ENCODE measurements around the gene KCND3.

Gene KCND3

DNA sequence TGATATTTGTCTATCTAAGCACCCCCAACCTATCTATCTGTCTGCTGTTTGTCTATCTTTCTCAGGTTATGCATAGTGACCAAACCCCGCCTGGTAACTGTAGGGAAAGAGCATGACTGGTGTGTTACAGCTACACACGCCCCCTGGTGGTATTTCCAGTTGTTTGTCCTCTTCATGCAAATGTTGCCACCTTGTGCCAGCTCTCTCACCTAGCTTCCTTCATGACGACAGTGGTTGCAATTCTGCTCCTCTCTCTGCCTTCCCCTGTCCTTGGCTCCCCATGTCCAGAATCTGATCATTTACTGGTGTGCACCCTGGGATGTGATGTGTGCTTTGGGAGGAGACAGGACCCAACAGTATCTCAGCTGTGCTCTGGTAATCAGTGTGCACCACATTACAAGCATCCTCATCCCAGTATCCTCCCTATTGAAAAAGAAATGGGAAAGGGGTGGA, 242.2 kb downstream of the KCND3 start (continued):
- TF ChIP-seq, protein P1, sequence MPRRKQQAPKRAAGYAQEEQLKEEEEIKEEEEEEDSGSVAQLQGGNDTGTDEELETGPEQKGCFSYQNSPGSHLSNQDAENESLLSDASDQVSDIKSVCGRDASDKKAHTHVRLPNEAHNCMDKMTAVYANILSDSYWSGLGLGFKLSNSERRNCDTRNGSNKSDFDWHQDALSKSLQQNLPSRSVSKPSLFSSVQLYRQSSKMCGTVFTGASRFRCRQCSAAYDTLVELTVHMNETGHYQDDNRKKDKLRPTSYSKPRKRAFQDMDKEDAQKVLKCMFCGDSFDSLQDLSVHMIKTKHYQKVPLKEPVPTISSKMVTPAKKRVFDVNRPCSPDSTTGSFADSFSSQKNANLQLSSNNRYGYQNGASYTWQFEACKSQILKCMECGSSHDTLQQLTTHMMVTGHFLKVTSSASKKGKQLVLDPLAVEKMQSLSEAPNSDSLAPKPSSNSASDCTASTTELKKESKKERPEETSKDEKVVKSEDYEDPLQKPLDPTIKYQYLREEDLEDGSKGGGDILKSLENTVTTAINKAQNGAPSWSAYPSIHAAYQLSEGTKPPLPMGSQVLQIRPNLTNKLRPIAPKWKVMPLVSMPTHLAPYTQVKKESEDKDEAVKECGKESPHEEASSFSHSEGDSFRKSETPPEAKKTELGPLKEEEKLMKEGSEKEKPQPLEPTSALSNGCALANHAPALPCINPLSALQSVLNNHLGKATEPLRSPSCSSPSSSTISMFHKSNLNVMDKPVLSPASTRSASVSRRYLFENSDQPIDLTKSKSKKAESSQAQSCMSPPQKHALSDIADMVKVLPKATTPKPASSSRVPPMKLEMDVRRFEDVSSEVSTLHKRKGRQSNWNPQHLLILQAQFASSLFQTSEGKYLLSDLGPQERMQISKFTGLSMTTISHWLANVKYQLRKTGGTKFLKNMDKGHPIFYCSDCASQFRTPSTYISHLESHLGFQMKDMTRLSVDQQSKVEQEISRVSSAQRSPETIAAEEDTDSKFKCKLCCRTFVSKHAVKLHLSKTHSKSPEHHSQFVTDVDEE (CRISPR knock-in tag; IDR thresholded peaks at IDR 0.05): no peak
- TF ChIP-seq ARNTL (CRISPR knock-in tag; IDR thresholded peaks at IDR 0.05; ENCODE audit: borderline replicate concordance, low read depth): no peak
- TF ChIP-seq TOX (CRISPR knock-in tag; IDR thresholded peaks at IDR 0.05; ENCODE audit: borderline replicate concordance): no peak
- no peak for TF ChIP-seq CSDC2 (CRISPR knock-in tag; IDR thresholded peaks at IDR 0.05)
- TF ChIP-seq GLIS3 (CRISPR knock-in tag; IDR thresholded peaks at IDR 0.05): no peak
- TF ChIP-seq, protein P2, sequence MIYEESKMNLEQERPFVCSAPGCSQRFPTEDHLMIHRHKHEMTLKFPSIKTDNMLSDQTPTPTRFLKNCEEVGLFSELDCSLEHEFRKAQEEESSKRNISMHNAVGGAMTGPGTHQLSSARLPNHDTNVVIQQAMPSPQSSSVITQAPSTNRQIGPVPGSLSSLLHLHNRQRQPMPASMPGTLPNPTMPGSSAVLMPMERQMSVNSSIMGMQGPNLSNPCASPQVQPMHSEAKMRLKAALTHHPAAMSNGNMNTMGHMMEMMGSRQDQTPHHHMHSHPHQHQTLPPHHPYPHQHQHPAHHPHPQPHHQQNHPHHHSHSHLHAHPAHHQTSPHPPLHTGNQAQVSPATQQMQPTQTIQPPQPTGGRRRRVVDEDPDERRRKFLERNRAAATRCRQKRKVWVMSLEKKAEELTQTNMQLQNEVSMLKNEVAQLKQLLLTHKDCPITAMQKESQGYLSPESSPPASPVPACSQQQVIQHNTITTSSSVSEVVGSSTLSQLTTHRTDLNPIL (CRISPR knock-in tag; IDR thresholded peaks at IDR 0.05; ENCODE audit: low read depth): no peak
- TF ChIP-seq ZFP3 (CRISPR knock-in tag; IDR thresholded peaks at IDR 0.05): no peak
- TF ChIP-seq ZNF70 (CRISPR knock-in tag; IDR thresholded peaks at IDR 0.05): no peak
- no peak for TF ChIP-seq SNAI2 (CRISPR knock-in tag; IDR thresholded peaks at IDR 0.05)

DNA sequence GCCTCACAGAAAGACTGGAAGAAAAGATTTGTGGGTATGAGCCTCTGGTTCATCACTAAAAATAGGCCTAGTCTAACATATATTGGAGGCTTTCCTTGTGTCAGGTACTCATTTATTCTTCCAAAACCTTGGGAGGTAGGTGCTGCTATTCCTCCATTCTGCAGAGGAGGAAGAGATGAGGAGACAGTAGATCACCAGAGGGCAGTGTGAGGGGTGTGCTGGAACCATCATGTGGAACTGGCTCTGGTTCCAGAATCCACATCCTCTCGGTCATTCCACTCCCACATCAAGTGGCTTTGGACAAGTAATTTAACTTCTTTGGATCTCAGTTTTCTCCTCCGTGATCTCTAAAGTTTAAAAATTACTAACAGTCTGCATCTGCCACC, 242.9 kb downstream of the KCND3 start:
- TF ChIP-seq, protein P1 (CRISPR knock-in tag; IDR thresholded peaks at IDR 0.05): no peak
- TF ChIP-seq CSDC2 (CRISPR knock-in tag; IDR thresholded peaks at IDR 0.05) (no peak), ZNF70 (CRISPR knock-in tag; IDR thresholded peaks at IDR 0.05) (no peak), PPARA (CRISPR knock-in tag; IDR thresholded peaks at IDR 0.05; ENCODE audit: borderline replicate concordance) (no peak), RARB (CRISPR knock-in tag; IDR thresholded peaks at IDR 0.05) (no peak)
- ATAC-seq: no peak

DNA sequence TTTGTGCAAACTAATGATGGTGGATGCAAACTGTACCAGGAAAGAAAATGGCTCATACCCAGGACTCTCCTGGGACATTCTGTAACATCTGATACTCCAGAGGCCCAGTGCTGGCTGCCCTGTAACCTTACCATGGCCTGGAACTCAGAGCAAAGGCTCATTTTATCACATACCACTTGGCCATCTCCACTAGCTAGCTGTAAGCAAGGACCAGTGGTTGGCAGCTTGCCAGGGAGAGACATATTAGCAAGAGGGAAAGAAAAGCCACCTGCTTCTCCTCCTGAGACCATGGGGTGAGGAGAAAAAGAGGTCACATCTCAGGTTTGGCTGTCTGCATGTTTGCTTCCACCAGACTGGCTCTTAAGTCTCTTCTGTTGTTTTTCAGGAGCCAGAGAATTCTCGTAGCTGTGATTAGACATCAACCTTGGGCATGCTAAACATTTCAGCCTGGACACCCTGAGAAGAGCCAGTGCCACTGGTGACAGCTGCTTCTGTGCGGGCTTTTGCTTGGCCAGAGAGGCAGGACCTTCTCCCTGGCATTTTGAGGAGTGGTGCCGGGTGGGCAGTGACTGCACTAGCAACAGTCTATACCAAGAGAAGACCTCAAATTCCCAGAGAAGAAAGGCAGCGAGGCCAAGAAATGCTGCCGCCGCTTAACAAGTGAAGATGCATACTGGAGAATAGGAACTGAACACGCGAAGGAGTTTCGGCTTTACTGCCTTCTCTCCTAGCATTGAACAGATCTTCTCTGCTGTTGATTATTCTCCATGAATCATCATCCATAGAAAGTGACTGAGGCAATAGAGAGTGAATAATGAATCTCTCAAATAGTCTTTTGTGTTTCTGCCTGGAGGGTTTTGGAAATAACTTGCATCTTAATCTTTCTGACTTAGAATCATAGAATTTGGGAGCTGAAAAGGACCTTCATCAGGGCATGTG, 243.5 kb downstream of the KCND3 start:
- TF ChIP-seq ISL1 (CRISPR knock-in tag; IDR thresholded peaks at IDR 0.05): no peak
- TF ChIP-seq ZFP3 (CRISPR knock-in tag; IDR thresholded peaks at IDR 0.05): no peak
- TF ChIP-seq, protein P3, sequence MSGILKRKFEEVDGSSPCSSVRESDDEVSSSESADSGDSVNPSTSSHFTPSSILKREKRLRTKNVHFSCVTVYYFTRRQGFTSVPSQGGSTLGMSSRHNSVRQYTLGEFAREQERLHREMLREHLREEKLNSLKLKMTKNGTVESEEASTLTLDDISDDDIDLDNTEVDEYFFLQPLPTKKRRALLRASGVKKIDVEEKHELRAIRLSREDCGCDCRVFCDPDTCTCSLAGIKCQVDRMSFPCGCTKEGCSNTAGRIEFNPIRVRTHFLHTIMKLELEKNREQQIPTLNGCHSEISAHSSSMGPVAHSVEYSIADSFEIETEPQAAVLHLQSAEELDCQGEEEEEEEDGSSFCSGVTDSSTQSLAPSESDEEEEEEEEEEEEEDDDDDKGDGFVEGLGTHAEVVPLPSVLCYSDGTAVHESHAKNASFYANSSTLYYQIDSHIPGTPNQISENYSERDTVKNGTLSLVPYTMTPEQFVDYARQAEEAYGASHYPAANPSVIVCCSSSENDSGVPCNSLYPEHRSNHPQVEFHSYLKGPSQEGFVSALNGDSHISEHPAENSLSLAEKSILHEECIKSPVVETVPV (CRISPR knock-in tag; IDR thresholded peaks at IDR 0.05): no peak
- TF ChIP-seq ZNF70 (CRISPR knock-in tag; IDR thresholded peaks at IDR 0.05): no peak
- ATAC-seq: no peak

DNA sequence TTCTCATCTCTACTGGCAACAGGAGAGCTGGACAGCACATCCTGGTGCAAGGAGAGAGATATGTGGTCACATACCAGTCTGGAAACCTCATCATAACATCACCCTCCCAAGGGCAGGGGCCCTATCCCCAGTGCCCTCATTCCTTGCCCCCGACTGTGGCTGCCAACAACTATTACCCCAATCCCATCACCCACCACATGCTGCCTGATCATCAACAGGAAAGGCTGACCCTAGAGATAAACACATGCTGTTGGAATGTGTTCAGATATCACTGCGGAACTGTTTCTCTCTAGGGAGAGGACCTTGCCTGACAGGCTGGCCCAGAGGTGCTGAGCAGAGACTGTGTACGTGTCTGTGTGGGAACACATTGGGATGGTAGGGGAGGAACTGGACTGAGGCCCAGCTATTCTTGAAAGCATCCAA, 245.8 kb downstream of the KCND3 start:
- TF ChIP-seq, protein P3 (CRISPR knock-in tag; IDR thresholded peaks at IDR 0.05): no peak
- TF ChIP-seq GLIS3 (CRISPR knock-in tag; IDR thresholded peaks at IDR 0.05) (no peak), OSR1 (CRISPR knock-in tag; IDR thresholded peaks at IDR 0.05) (no peak), RARB (CRISPR knock-in tag; IDR thresholded peaks at IDR 0.05) (no peak), ZC3H10 (CRISPR knock-in tag; IDR thresholded peaks at IDR 0.05) (no peak), SNAI2 (CRISPR knock-in tag; IDR thresholded peaks at IDR 0.05) (no peak), TCF4 (CRISPR knock-in tag; IDR thresholded peaks at IDR 0.05; ENCODE audit: borderline replicate concordance) (no peak)
- TF ChIP-seq, protein P4, sequence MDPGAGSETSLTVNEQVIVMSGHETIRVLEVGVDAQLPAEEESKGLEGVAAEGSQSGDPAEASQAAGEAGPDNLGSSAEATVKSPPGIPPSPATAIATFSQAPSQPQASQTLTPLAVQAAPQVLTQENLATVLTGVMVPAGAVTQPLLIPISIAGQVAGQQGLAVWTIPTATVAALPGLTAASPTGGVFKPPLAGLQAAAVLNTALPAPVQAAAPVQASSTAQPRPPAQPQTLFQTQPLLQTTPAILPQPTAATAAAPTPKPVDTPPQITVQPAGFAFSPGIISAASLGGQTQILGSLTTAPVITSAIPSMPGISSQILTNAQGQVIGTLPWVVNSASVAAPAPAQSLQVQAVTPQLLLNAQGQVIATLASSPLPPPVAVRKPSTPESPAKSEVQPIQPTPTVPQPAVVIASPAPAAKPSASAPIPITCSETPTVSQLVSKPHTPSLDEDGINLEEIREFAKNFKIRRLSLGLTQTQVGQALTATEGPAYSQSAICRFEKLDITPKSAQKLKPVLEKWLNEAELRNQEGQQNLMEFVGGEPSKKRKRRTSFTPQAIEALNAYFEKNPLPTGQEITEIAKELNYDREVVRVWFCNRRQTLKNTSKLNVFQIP (CRISPR knock-in tag; IDR thresholded peaks at IDR 0.05; ENCODE audit: borderline replicate concordance, low read depth): no peak
- no peak for ATAC-seq

Measured in SK-N-SH treated with all-trans-retinoic acid at 6 μM for 48 hours (cell line).